GM12878 (cell line): Measurements from ENCODE around the gene VWA3A. TPM values are rescaled to one million over a fixed set of nuclear protein-coding genes. Genes with fewer than 3 reads are reported as not detected.

Experiments used
- SMAD5 ChIP-seq: IDR thresholded peaks from 2 replicates; pipeline ENCODE4 v1.6.1; 2016; ENCODE audit warnings: antibody characterized with exemption, low read depth
- SMC3 ChIP-seq: IDR thresholded peaks from 2 replicates; pipeline ENCODE4 v1.6.1; 2011; ENCODE audit warnings: low read length, improper control_type of control experiment, borderline replicate concordance
- TAF1 ChIP-seq: IDR thresholded peaks from 2 replicates; pipeline ENCODE4 v1.6.1; 2011; ENCODE audit warnings: mild to moderate bottlenecking, low read depth, low read length, borderline replicate concordance
- YY1 ChIP-seq: IDR thresholded peaks from 2 replicates; pipeline ENCODE4 v1.6.1; 2011; ENCODE audit warnings: low read depth, mild to moderate bottlenecking, low read length
- ZNF274 ChIP-seq: IDR thresholded peaks from one replicate; pipeline ENCODE4 v1.8.0; 2011; ENCODE audit not compliant: insufficient read length, insufficient read depth
- polyA plus RNA-seq, 11 experiments: library from polyadenylated mRNA; depleted of rRNA in 4 of 11; unstranded in 6 of 11; stranded (reverse) in 5 of 11; fragments of >200 nt; fragmentation: Nextera tagmentation in 4 of 11; fragmentation: Illumina TruSeq in 1 of 11; extraction: Ambion mirVana in 4 of 11; extraction: Trizol in 1 of 11; gene quantifications; 1 replicate in 1 of 11; 2 replicates in 10 of 11; pipeline versions ENCODE4 v1.2.1 to v1.2.3, GENCODE V29; 2011 to 2016; ENCODE audit warnings: inconsistent platforms in 2 of 11, missing spikeins in 2 of 11, low read depth in 1 of 11
- total RNA-seq, 4 experiments: library from RNA; depleted of rRNA in 3 of 4; stranded (reverse); fragments of >200 nt in 3 of 4; fragmentation: Illumina TruSeq in 1 of 4; extraction: Trizol in 1 of 4; gene quantifications; 2 replicates each; pipeline versions ENCODE4 v1.2.1 to v1.2.3, GENCODE V29; 2013 to 2021
- TF ChIP-seq, protein P1 (sequence below): fragments of 450-650 bp; IDR thresholded peaks from 2 replicates; pipeline ENCODE4 v1.6.1; 2017; ENCODE audit warnings: mild to moderate bottlenecking, moderate library complexity
- TF ChIP-seq, protein P2 (sequence below): fragments of 450-650 bp; IDR thresholded peaks from 2 replicates; pipeline ENCODE4 v1.6.1; 2018; ENCODE audit warnings: mild to moderate bottlenecking, low read depth, moderate library complexity; ENCODE audit not compliant: partially characterized antibody

VWA3A gene
- total and polyA plus RNA-seq, 10 of the 15 experiments (the other 5 are each of a cell fraction or from before 2014, with no cell fraction given): 0.01 TPM; not detected in 9

DNA sequence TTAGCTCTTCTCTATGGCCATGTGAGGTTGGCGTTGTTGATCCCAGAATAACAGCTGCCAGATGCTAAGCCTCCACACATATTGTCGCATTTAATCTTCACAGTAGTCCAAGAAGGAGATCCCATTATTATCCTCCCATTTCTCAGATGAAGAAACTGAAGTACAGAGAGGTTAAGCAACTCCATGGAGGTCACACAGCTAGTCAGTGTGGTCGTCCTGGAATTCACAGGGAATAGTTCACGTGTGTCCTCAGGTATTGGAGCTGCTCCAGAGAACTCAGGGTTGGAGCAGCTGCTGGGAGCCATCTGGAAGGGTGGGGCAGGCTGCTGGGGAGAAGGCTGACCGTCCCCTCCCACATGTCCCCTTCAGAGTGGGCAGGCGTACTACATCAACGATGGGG is 89.5 kb downstream of the VWA3A start (continued):
- TF ChIP-seq, protein P1, sequence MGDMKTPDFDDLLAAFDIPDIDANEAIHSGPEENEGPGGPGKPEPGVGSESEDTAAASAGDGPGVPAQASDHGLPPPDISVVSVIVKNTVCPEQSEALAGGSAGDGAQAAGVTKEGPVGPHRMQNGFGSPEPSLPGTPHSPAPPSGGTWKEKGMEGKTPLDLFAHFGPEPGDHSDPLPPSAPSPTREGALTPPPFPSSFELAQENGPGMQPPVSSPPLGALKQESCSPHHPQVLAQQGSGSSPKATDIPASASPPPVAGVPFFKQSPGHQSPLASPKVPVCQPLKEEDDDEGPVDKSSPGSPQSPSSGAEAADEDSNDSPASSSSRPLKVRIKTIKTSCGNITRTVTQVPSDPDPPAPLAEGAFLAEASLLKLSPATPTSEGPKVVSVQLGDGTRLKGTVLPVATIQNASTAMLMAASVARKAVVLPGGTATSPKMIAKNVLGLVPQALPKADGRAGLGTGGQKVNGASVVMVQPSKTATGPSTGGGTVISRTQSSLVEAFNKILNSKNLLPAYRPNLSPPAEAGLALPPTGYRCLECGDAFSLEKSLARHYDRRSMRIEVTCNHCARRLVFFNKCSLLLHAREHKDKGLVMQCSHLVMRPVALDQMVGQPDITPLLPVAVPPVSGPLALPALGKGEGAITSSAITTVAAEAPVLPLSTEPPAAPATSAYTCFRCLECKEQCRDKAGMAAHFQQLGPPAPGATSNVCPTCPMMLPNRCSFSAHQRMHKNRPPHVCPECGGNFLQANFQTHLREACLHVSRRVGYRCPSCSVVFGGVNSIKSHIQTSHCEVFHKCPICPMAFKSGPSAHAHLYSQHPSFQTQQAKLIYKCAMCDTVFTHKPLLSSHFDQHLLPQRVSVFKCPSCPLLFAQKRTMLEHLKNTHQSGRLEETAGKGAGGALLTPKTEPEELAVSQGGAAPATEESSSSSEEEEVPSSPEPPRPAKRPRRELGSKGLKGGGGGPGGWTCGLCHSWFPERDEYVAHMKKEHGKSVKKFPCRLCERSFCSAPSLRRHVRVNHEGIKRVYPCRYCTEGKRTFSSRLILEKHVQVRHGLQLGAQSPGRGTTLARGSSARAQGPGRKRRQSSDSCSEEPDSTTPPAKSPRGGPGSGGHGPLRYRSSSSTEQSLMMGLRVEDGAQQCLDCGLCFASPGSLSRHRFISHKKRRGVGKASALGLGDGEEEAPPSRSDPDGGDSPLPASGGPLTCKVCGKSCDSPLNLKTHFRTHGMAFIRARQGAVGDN: no peak
- no peak for TF ChIP-seq ZNF274
- TF ChIP-seq SMAD5: no peak
- no peak for TF ChIP-seq YY1
- TF ChIP-seq SMC3: no peak
- TF ChIP-seq, protein P2, sequence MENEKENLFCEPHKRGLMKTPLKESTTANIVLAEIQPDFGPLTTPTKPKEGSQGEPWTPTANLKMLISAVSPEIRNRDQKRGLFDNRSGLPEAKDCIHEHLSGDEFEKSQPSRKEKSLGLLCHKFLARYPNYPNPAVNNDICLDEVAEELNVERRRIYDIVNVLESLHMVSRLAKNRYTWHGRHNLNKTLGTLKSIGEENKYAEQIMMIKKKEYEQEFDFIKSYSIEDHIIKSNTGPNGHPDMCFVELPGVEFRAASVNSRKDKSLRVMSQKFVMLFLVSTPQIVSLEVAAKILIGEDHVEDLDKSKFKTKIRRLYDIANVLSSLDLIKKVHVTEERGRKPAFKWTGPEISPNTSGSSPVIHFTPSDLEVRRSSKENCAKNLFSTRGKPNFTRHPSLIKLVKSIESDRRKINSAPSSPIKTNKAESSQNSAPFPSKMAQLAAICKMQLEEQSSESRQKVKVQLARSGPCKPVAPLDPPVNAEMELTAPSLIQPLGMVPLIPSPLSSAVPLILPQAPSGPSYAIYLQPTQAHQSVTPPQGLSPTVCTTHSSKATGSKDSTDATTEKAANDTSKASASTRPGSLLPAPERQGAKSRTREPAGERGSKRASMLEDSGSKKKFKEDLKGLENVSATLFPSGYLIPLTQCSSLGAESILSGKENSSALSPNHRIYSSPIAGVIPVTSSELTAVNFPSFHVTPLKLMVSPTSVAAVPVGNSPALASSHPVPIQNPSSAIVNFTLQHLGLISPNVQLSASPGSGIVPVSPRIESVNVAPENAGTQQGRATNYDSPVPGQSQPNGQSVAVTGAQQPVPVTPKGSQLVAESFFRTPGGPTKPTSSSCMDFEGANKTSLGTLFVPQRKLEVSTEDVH: no peak
- no peak for TF ChIP-seq TAF1
- TF ChIP-seq, all 136 proteins: peak for 0
